Activated CD8-positive, alpha-beta memory T cell treated with anti-CD3 and anti-CD28 coated beads for 36 hours (primary cell): Measurements from ENCODE around the gene ASB18. TPM values are rescaled to one million over a fixed set of nuclear protein-coding genes. Genes with fewer than 3 reads are reported as not detected.

ENCODE experiments used
- CTCF ChIA-PET: fragments of 350-600 bp; sonication (Branson Sonifier 250); formaldehyde crosslinking; loops from one replicate; lab custom pipeline; 2021; ENCODE audit warnings: antibody characterized with exemption; lab: Charles Lee
- POLR2A ChIA-PET: fragments of 350-600 bp; sonication (Branson Sonifier 250); formaldehyde crosslinking; loops from one replicate; lab custom pipeline; 2021; ENCODE audit warnings: antibody characterized with exemption; lab: Charles Lee
- total RNA-seq, 2 experiments: library from RNA; stranded (reverse); gene quantifications; one replicate each; pipeline ENCODE4 v1.2.3, GENCODE V29; 2021

The ASB18 gene, protein sequence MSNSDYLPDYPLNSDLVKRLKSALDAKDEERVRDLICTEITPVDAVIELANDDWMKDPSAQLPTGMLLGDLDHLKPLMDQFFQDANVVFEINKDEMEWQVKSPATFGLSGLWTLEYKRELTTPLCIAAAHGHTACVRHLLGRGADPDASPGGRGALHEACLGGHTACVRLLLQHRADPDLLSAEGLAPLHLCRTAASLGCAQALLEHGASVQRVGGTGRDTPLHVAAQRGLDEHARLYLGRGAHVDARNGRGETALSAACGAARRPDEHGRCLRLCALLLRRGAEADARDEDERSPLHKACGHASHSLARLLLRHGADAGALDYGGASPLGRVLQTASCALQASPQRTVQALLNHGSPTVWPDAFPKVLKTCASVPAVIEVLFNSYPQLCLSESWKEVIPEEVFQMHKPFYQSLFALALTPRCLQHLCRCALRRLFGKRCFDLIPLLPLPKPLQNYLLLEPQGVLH
- not detected for total RNA-seq

GRCh38 chr2:236264256-236264655 is at the start of gene ASB18:
Gene ASB18, minus strand, starts transcription at chr2:236264406. Its CDS starts 61 bp downstream, at chr2:236264345.
- CTCF ChIA-PET, result no interaction called here
- POLR2A ChIA-PET, result no interaction called here

DNA sequence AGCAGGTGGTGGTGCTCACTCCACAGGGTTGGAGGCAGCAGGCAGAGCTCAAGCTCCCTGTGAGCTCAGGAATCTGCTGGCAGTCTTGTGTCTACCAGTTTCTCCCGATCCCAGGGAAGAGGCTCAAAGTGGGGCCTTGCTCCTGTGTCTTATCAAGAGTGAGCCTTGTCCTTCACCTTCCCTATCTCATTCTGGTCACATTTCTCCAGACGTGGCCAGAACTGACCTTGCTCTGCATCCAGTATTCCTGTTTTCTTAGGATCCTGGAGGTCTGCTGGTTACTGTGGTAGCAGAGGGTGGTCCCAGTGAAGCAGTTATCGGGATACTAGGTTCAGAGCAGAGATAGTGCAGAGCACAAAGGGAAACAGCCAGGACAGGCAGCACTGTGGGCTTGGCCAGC is 47.1 kb upstream of the ASB18 start:
- ChIA-PET CTCF (no interaction called here), POLR2A (no interaction called here)

- CTCF ChIA-PET, result interaction anchor here (1.0 kb wide), 1 partner anchor 10 kb away, joined by 3 read pairs; no protein-coding TSS in a partner anchor
- POLR2A ChIA-PET, result no interaction called here
These were observed 45.4 kb upstream of the ASB18 start for GRCh38 chr2:236309669-236310029.

DNA sequence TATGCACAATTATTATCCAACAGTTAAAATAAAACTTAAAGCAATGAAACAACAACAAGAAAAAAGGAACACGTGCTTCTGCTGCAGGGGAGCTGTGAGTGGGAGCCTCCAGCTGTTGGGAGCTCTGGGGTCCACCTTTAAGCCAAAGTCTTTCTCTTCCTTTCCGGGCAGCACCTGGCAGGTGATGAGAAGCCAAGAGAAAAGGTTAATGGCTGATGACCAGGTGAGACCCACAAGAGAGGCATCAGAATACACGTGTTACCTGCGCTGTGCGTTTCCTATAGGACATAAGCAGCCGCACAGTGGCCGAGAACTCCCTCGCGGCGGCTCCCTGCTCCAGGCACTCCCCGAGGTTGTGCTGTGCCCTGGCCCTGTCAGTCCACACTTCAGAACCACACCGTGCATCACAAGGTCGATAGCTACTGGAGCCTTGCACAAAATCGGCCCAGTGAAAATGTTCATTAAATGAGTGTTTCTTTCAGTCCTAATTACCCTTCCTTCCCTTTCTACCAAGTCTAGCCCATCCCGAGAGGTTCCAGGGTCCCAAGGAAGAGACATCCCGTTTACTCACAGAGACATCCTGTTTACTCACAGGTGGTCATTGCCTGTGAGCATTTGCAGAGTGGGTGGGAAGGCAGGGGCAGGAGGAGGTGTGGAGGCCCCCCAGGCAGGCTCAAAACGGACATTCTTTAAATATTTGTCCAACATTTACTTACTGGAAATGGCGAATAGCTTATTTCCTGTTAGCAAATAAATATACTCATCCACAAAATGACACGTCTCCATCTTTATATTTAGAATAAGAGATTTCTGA is 44.9 kb upstream of the ASB18 start:
- ChIA-PET CTCF (interaction anchor here (1.0 kb wide), 1 partner anchor 10 kb away, joined by 3 read pairs; no protein-coding TSS in a partner anchor), POLR2A (no interaction called here)

DNA sequence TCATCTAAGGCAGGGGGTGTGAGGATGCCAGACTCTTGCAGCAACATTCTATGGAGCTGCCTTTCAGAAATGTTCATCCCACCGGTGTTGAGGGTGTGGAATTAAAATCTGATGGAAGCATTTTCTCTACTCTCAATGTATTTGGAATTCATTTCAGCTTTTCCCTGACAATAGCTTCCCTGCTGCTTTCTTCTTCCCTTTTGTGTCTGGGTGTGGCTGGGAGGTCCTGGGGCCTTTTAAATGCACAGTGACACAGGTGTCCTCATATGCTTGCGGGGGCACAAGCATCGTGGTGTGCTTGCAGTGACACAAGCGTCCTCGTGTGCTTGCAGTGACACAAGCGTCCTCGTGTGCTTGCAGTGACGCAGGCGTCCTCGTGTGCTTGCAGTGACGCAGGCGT is 43.4 kb upstream of the ASB18 start:
- CTCF ChIA-PET, result no interaction called here
- POLR2A ChIA-PET, result no interaction called here

- ChIA-PET POLR2A (no interaction called here), CTCF (no interaction called here)
These were observed 42.8 kb upstream of the ASB18 start for GRCh38 chr2:236306825-236307540.

GRCh38 chr2:236305964-236306605 is 41.9 kb upstream of the ASB18 start:
- ChIA-PET POLR2A (no interaction called here), CTCF (no interaction called here)

GRCh38 chr2:236305531-236305930 is 41.3 kb upstream of the ASB18 start:
- CTCF ChIA-PET, result no interaction called here

GRCh38 chr2:236303935-236304334 is 39.7 kb upstream of the ASB18 start:
- POLR2A ChIA-PET, result no interaction called here
- CTCF ChIA-PET, result interaction anchor here (0.6 kb wide), 1 partner anchor 24 kb away, joined by 3 read pairs; no protein-coding TSS in a partner anchor

More at GRCh38 chr2:236305531-236305930, 41.3 kb upstream of the ASB18 start:
- POLR2A ChIA-PET, result no interaction called here

DNA sequence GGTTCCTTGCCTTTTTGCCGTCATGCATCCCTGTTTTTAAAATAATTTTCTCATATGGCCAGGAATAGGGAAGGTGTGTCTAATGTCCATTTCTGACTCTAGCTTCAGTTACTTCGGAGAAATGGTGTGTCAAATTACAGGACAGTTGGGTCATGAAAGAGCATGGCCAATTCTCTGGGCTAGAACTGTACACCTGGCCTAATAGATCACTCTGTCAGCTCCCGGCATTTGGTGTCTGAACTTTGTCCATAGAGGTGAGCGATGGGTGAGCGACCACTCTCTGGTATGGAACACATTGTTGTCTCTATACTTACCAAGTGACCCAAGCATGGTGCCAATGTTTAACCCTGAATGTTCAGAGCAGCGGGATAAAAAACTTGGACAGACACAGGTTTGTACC is 38.3 kb upstream of the ASB18 start:
- CTCF ChIA-PET, result no interaction called here
- POLR2A ChIA-PET, result no interaction called here

- CTCF ChIA-PET, result interaction anchor here (1.0 kb wide), 1 partner anchor 11 kb away, joined by 3 read pairs; no protein-coding TSS in a partner anchor
- POLR2A ChIA-PET, result no interaction called here
These were observed 34.8 kb upstream of the ASB18 start for GRCh38 chr2:236298924-236299475.

- CTCF ChIA-PET, result no interaction called here
- POLR2A ChIA-PET, result no interaction called here
These were observed 31.3 kb upstream of the ASB18 start for GRCh38 chr2:236295481-236295880.

- ChIA-PET CTCF (no interaction called here), POLR2A (no interaction called here)
These were observed 30.4 kb upstream of the ASB18 start for GRCh38 chr2:236294647-236295046.

DNA sequence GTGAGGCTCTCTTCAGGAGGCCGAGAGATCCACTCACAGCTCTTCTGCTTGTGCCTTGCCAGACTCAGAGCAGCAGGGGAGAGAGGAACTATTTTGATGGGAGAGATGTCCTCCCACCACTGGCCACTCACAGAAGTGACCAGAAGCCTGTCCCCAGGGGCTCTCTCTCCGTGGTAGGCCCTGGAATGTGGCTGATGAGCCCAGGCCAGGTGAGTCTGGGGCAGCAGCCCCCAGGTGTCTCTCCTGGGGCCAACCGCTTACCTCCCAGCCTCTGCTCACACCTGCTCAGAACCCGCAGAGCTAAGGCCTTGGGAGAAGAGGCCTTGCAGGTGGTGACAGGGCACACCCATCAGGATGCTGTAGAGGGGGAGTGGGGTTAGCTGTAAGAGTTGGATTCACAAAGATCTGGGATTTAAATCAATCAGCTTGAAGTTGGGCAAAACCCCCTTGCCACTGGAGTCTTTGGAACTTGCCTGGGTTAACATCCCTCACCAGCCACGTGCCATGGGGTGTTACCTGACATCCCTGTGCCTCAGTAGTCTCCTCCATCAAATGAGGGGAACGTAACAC is 29.1 kb upstream of the ASB18 start:
- POLR2A ChIA-PET, result no interaction called here
- CTCF ChIA-PET, result no interaction called here

DNA sequence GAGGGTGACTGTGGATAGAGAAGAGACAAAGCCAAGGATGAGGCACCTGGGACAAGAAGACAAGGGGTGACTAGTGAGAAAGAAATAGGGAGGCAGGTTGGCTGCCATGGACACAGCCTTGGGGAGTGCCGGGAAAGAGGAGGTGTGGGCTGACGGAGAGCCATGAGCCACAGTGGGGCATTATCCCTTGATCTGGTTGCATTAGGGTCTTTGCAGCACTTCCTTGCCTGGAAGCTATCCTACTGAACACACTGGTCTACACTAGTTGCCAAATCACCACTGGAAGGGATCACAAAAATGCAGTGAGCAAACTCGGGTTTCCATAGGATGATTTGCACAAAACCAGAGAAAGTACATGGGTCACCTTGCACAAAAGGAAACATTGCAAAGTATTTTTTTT is 27.7 kb upstream of the ASB18 start:
- ChIA-PET POLR2A (no interaction called here), CTCF (no interaction called here)

GRCh38 chr2:236291476-236291875 is 27.3 kb upstream of the ASB18 start:
- CTCF ChIA-PET, result no interaction called here
- POLR2A ChIA-PET, result no interaction called here

DNA sequence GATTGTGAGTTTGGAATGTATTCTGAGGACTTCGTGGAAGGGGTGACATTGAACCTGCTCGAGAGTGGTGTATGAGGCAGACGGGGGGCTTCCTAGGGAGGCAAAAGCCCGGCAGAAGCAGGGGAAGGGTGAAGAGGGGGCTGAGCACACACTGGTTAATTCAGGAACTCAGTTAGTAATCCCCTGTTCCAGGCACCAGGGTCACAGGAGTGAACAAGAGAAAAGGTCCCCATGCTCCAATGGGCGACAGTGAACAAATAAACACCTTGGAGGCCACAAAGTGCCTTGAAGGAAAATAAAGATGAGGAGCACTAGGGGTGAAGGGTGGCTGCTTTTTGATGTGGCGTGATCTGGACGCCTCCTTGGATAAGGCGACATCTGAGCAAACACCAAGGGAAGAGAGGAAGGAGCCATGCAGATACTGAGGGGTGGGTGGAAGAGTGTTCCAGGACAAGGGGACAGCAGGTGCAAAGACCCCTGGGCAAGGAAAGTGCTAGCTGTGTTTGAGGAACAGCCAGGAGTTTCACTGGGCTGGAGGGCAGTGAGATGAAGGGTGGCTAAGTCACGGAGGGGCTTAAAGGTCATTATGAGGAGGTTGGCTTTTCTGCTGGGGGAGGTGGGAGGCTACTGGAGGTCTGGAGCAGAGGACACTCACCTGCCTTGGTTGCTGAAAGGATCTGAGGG is 26.7 kb upstream of the ASB18 start:
- ChIA-PET POLR2A (no interaction called here), CTCF (no interaction called here)

- POLR2A ChIA-PET, result no interaction called here
- CTCF ChIA-PET, result no interaction called here
These were observed 25.7 kb upstream of the ASB18 start for GRCh38 chr2:236289766-236290462.
